ENCODE measurements around the gene CHD2. TPM values are rescaled to one million over a fixed set of nuclear protein-coding genes. Genes with fewer than 3 reads are reported as not detected.

The CHD2 gene
- total RNA-seq, 1 donor from 2014 or later, result 105 TPM

GRCh38 chr15:92893200-92893599 is 6.9 kb upstream of the CHD2 start:
- peaks cover 20% of the 10 kb centered on the region for H3K36me3 Mint-ChIP-seq (ENCODE audit: low read depth, unreplicated experiment)
- Histone ChIP-seq H3K9ac (ENCODE audit: low read length) (no peak overlapping the region), H3K27ac (ENCODE audit: low read depth, low read length) (no peak overlapping the region), H3K4me2 (ENCODE audit: low read length) (no peak overlapping the region), H3K36me3 (ENCODE audit: insufficient read depth, low read length) (peaks cover 65% of the 10 kb centered on the region), H3K27me3 (ENCODE audit: insufficient read depth, low read length) (no peaks in the 10 kb centered on the region), H3K9me3 (ENCODE audit: insufficient read depth, low read depth, low read length) (no peaks in the 10 kb centered on the region), H3K4me3 (ENCODE audit: insufficient read depth, low read depth, low read length) (no peak overlapping the region), H3K79me2 (ENCODE audit: insufficient read depth, low read length) (peaks cover 99% of the 10 kb centered on the region), H4K20me1 (ENCODE audit: insufficient read depth, low read length) (peaks cover 33% of the 10 kb centered on the region), H3K4me1 (ENCODE audit: insufficient read depth, low read length) (no peaks in the 10 kb centered on the region), H2AFZ (ENCODE audit: low read depth, low read length) (no peak overlapping the region)
- no peak overlapping the region for H3K4me3 Mint-ChIP-seq (ENCODE audit: unreplicated experiment)
- H3K9me3 Mint-ChIP-seq (ENCODE audit: unreplicated experiment), result no peaks in the 10 kb centered on the region
- DNase-seq (ENCODE audit: low read depth) (no peak), FAIRE-seq (no peak)
- TF ChIP-seq CTCF (IDR thresholded peaks at IDR 0.05; ENCODE audit: insufficient read depth, low read depth, low read length) (no peak), EZH2 (IDR thresholded peaks at IDR 0.05; ENCODE audit: insufficient read depth, low read length) (no peak)
- H3K4me1 Mint-ChIP-seq (ENCODE audit: low read depth, unreplicated experiment), result peaks cover 31% of the 10 kb centered on the region
- H3K27ac Mint-ChIP-seq (ENCODE audit: unreplicated experiment), result peak overlapping the region; percentile 78
- H3K27me3 Mint-ChIP-seq (ENCODE audit: low read depth, unreplicated experiment), result no peaks in the 10 kb centered on the region

- Histone ChIP-seq H3K4me2 (ENCODE audit: low read length) (no peak overlapping the region), H4K20me1 (ENCODE audit: insufficient read depth, low read length) (peaks cover 30% of the 10 kb centered on the region), H3K4me1 (ENCODE audit: insufficient read depth, low read length) (no peaks in the 10 kb centered on the region), H3K27ac (ENCODE audit: low read depth, low read length) (peak overlapping the region; percentile 7), H3K9me3 (ENCODE audit: insufficient read depth, low read depth, low read length) (no peaks in the 10 kb centered on the region), H3K79me2 (ENCODE audit: insufficient read depth, low read length) (peaks cover 100% of the 10 kb centered on the region), H3K36me3 (ENCODE audit: insufficient read depth, low read length) (peaks cover 50% of the 10 kb centered on the region), H3K4me3 (ENCODE audit: insufficient read depth, low read depth, low read length) (no peak overlapping the region), H2AFZ (ENCODE audit: low read depth, low read length) (no peak overlapping the region), H3K9ac (ENCODE audit: low read length) (no peak overlapping the region), H3K27me3 (ENCODE audit: insufficient read depth, low read length) (no peaks in the 10 kb centered on the region)
- TF ChIP-seq CTCF (IDR thresholded peaks at IDR 0.05; ENCODE audit: insufficient read depth, low read depth, low read length), result no peak
- peak overlapping the region; percentile 67 for H3K4me3 Mint-ChIP-seq (ENCODE audit: unreplicated experiment)
- no peak for FAIRE-seq
- no peak for DNase-seq (ENCODE audit: low read depth)
- no peaks in the 10 kb centered on the region for H3K9me3 Mint-ChIP-seq (ENCODE audit: unreplicated experiment)
- peaks cover 28% of the 10 kb centered on the region for H3K4me1 Mint-ChIP-seq (ENCODE audit: low read depth, unreplicated experiment)
- H3K27me3 Mint-ChIP-seq (ENCODE audit: low read depth, unreplicated experiment), result no peaks in the 10 kb centered on the region
- H3K27ac Mint-ChIP-seq (ENCODE audit: unreplicated experiment), result peak overlapping the region; percentile 20
- H3K36me3 Mint-ChIP-seq (ENCODE audit: low read depth, unreplicated experiment), result peaks cover 32% of the 10 kb centered on the region
These were observed 3.6 kb upstream of the CHD2 start for GRCh38 chr15:92896561-92896960.

- Mint-ChIP-seq H3K4me1 (ENCODE audit: low read depth, unreplicated experiment) (peaks cover 27% of the 10 kb centered on the region), H3K36me3 (ENCODE audit: low read depth, unreplicated experiment) (peaks cover 35% of the 10 kb centered on the region), H3K27ac (ENCODE audit: unreplicated experiment) (peak overlapping the region; percentile 42), H3K4me3 (ENCODE audit: unreplicated experiment) (peak overlapping the region; percentile 21), H3K27me3 (ENCODE audit: low read depth, unreplicated experiment) (no peaks in the 10 kb centered on the region), H3K9me3 (ENCODE audit: unreplicated experiment) (no peaks in the 10 kb centered on the region)
- TF ChIP-seq CTCF (IDR thresholded peaks at IDR 0.05; ENCODE audit: insufficient read depth, low read depth, low read length), result no peak
- no peak for TF ChIP-seq EZH2 (IDR thresholded peaks at IDR 0.05; ENCODE audit: insufficient read depth, low read length)
- peaks cover 30% of the 10 kb centered on the region for H4K20me1 ChIP-seq (ENCODE audit: insufficient read depth, low read length)
- H3K27me3 ChIP-seq (ENCODE audit: insufficient read depth, low read length), result no peaks in the 10 kb centered on the region
- H3K4me3 ChIP-seq (ENCODE audit: insufficient read depth, low read depth, low read length), result no peak overlapping the region
- no peak overlapping the region for H3K27ac ChIP-seq (ENCODE audit: low read depth, low read length)
- FAIRE-seq (no peak), DNase-seq (ENCODE audit: low read depth) (no peak)
- peaks cover 100% of the 10 kb centered on the region for H3K79me2 ChIP-seq (ENCODE audit: insufficient read depth, low read length)
- H3K9ac ChIP-seq (ENCODE audit: low read length), result no peak overlapping the region
- no peaks in the 10 kb centered on the region for H3K9me3 ChIP-seq (ENCODE audit: insufficient read depth, low read depth, low read length)
- H2AFZ ChIP-seq (ENCODE audit: low read depth, low read length), result no peak overlapping the region
- no peaks in the 10 kb centered on the region for H3K4me1 ChIP-seq (ENCODE audit: insufficient read depth, low read length)
- peaks cover 41% of the 10 kb centered on the region for H3K36me3 ChIP-seq (ENCODE audit: insufficient read depth, low read length)
- no peak overlapping the region for H3K4me2 ChIP-seq (ENCODE audit: low read length)
These were observed 2.5 kb upstream of the CHD2 start for GRCh38 chr15:92897620-92898019.

All from astrocyte (in vitro differentiated cells and primary cell).